HG02610 (cell line): ENCODE results near the gene UHRF1.
"Not testable (repeated sequence)": the region's sequence is repeated elsewhere in the genome, so short reads cannot be mapped to it uniquely, and the experiment has no call there.

Experiments used
- ATAC-seq: cut with Tn5 transposase; IDR thresholded peaks from one replicate; pipeline ENCODE4 v1.9.1; 2021; ENCODE audit warnings: mild to moderate bottlenecking, moderate library complexity; ENCODE audit not compliant: unreplicated experiment

UHRF1 gene

GRCh38 chr19:4897146-4897545 lies 12.2 kb upstream of the UHRF1 start:
- ATAC-seq: no peak

GRCh38 chr19:4900879-4901278 lies 8.4 kb upstream of the UHRF1 start:
- ATAC-seq: not testable (repeated sequence)

- ATAC-seq: no peak
Observed at GRCh38 chr19:4902796-4903195, 6.5 kb upstream of the UHRF1 start, which contains the start of gene ARRDC5. Gene ARRDC5 (minus strand): TSS chr19:4902896. CDS start chr19:4902825, 71 bp downstream.

- ATAC-seq: no peak
Observed at GRCh38 chr19:4904481-4904880, 4.8 kb upstream of the UHRF1 start.

DNA sequence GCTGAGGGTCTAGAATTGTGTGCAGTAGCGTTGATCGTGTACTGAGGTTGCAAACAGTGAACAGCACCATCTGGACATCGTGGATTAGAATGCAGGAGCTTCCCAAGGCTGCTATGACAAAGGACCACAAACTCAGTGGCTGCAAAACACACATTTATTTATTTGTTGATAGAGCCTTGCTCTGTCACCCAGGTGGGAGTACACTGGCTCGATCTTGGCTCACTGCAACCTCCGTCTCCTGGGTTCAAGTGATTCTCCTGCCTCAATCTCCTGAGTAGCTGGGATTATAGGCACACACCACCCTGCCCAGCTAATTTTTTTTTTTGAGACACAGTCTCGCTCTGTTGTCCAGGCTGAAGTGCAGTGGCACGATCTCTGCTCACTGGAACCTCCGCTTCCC lies 2.3 kb upstream of the UHRF1 start:
- no peak for ATAC-seq

- ATAC-seq: no peak
Observed at GRCh38 chr19:4908360-4908759, 941 bp upstream of the UHRF1 start.

- ATAC-seq: no peak
Observed at GRCh38 chr19:4908781-4909155, 533 bp upstream of the UHRF1 start.

GRCh38 chr19:4909897-4910593 lies 744 bp downstream of the UHRF1 start:
- peak; percentile 79 for ATAC-seq

GRCh38 chr19:4910594-4911281 lies 1.4 kb downstream of the UHRF1 start:
- no peak for ATAC-seq

- no peak for ATAC-seq
Observed at GRCh38 chr19:4911314-4911713, 2.0 kb downstream of the UHRF1 start.

DNA sequence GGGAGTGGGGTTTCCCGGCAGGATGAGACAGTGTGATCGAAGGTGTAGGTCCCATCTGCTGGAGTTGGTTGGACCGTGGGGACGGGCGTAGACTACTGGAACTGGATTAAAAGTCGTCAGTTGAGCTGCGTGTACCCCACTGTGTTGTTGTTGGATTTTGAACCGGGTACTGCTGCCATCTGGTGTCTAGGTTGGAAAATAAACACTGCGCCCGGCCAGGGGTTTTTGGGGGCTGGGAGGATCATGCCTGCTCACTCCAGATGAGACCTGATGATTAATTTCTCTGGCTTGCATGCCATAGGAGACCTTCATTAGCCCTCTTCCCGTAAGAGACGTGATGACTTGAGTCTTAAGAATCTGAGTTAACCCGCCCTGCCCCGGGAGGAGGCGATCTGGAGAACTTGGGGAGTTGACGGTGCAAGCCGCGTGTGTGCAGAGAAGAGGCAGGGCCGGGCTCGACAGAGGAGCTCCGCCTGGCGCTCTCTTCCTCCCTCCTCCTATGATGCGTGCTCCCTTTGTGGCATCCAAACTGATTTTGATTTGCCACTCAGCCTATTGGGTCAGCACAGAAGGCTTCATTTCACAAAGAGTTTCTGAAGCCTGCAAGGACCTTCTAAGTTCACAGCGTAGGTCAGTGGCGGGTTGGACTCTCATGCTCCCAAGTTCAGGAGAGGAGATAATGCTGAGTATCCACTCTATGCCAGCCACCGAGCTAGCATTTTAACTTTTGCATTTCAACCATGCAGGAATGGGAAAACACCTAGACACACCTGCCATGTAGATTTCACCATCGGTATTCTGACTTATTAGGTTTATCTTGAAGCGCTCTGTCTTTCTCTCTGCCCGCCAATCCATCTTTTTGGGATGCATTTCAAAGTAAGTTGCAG lies 2.7 kb downstream of the UHRF1 start:
- no peak for ATAC-seq

- no peak for ATAC-seq
Observed at GRCh38 chr19:4913996-4914735, 4.9 kb downstream of the UHRF1 start.

GRCh38 chr19:4914736-4915501 lies 5.6 kb downstream of the UHRF1 start:
- no peak for ATAC-seq

- ATAC-seq: peak; percentile 44
Observed at GRCh38 chr19:4916292-4917082, 7.2 kb downstream of the UHRF1 start.

DNA sequence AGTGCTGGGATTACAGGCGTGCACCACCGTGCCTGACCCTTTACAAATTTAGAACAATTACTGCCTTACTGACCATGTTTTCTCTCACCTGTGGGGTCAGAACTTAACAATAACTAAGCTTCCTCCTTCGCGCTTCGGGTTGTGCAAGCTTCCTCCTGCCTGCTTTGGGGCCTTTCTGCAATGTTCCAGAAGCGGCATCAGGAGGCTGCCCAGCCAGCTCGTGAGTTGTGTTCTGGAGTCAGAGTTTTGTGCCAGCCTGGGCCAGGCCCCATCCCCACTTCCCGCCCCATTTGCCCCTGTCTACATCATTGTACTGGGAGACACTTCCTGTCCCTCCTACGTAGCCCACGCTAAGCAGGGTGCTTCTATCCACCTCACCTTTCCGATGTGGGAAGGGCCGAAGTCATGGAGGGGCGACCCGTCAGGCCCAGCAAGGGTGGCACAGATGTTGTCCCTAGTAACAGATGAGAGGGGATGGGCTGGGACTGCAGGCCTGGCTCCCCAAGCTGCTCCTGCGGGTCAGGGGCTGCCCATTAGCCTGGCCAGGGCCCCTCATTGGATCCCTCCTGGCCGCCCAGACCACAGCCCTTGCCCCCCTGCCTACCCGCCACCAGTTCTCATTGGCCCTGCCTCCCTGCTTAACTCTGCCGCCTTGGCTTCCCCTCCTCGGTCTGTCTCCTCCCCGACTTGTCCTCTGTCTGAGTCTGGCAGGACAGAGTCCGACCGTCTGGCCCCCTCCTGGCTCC lies 13.4 kb downstream of the UHRF1 start:
- ATAC-seq: no peak

DNA sequence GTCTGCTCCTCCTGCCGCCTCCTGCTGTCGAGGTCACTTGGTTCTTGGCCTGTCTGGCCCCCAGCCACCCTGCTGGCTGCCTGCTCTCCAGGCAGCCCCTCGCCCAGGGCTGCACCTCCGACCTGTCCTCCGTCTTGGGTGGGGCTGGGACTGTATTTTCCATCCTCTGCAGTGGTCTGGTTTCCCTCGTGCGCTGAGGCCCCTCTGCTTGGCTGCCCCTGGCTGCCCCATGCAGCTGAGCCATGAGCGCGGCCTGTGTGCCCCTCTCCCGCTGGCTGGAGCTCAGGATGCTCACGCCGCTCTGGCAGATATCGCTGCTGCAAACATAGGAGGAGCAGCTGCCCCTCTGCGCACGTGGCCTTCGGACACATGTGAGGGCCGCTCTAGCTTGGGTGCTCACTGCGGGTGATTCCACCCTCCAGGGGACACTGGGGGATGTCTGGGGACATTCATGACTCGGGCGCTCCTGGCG lies 14.0 kb downstream of the UHRF1 start:
- no peak for ATAC-seq

DNA sequence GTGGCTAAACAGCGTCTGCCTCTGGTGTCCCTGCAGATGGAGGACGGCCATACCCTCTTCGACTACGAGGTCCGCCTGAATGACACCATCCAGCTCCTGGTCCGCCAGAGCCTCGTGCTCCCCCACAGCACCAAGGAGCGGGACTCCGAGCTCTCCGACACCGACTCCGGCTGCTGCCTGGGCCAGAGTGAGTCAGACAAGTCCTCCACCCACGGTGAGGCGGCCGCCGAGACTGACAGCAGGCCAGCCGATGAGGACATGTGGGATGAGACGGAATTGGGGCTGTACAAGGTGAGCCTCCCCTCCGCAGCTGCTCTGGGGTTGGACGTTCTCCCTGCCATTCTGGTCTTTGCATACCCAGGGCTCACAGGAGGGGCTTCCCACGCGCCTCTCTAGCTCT lies 19.9 kb downstream of the UHRF1 start:
- no peak for ATAC-seq

- no peak for ATAC-seq
Observed at GRCh38 chr19:4930664-4931063, 21.4 kb downstream of the UHRF1 start.

- no peak for ATAC-seq
Observed at GRCh38 chr19:4932711-4933110, 23.4 kb downstream of the UHRF1 start.
